GM18508 (cell line): ENCODE measurements around the gene ZDHHC8.

Source experiments
- ATAC-seq: cut with Tn5 transposase; IDR thresholded peaks from one replicate; pipeline ENCODE4 v1.9.1; 2021; ENCODE audit warnings: moderate number of reproducible peaks; ENCODE audit not compliant: insufficient read depth, unreplicated experiment

ZDHHC8 gene

GRCh38 chr22:20175597-20175900, 43.9 kb downstream of the ZDHHC8 start:
- no peak for ATAC-seq

GRCh38 chr22:20176421-20177085, 44.9 kb downstream of the ZDHHC8 start:
- ATAC-seq = no peak

GRCh38 chr22:20177217-20177911, 45.8 kb downstream of the ZDHHC8 start:
- no peak for ATAC-seq

- ATAC-seq = no peak
Observed at GRCh38 chr22:20178075-20178914, 46.7 kb downstream of the ZDHHC8 start.

GRCh38 chr22:20178915-20179227, 47.3 kb downstream of the ZDHHC8 start:
- no peak for ATAC-seq

- no peak for ATAC-seq
Observed at GRCh38 chr22:20179455-20180244, 48.0 kb downstream of the ZDHHC8 start.

GRCh38 chr22:20180245-20180630, 48.6 kb downstream of the ZDHHC8 start:
- no peak for ATAC-seq

- ATAC-seq = no peak
Observed at GRCh38 chr22:20180640-20181039, 49.0 kb downstream of the ZDHHC8 start.

- no peak for ATAC-seq
Observed at GRCh38 chr22:20181194-20181883, 49.7 kb downstream of the ZDHHC8 start.

- ATAC-seq = no peak
Observed at GRCh38 chr22:20181884-20182236, 50.3 kb downstream of the ZDHHC8 start.

- no peak for ATAC-seq
Observed at GRCh38 chr22:20182365-20182764, 50.8 kb downstream of the ZDHHC8 start.

- no peak for ATAC-seq
Observed at GRCh38 chr22:20183101-20183500, 51.5 kb downstream of the ZDHHC8 start.

GRCh38 chr22:20183823-20184222, 52.2 kb downstream of the ZDHHC8 start:
- no peak for ATAC-seq

- ATAC-seq = no peak
Observed at GRCh38 chr22:20184501-20185165, 53.0 kb downstream of the ZDHHC8 start.

- ATAC-seq = no peak
Observed at GRCh38 chr22:20185750-20186149, 54.1 kb downstream of the ZDHHC8 start.

GRCh38 chr22:20186183-20186870, 54.7 kb downstream of the ZDHHC8 start:
- ATAC-seq = no peak

- ATAC-seq = no peak
Observed at GRCh38 chr22:20186871-20187546, 55.4 kb downstream of the ZDHHC8 start.

GRCh38 chr22:20187777-20188566, 56.4 kb downstream of the ZDHHC8 start:
- ATAC-seq = no peak
